Endothelial cell of umbilical vein (primary cell): ENCODE results near the gene TIMM23B. TPM values are rescaled to one million over a fixed set of nuclear protein-coding genes. Genes with fewer than 3 reads are reported as not detected.
"Not testable (repeated sequence)": the region's sequence is repeated elsewhere in the genome, so short reads cannot be mapped to it uniquely, and the experiment has no call there.

Experiments
- BruUV-seq: library from RNA; stranded (reverse); fragments of 400-500 nt; replicated peaks from 2 replicates; lab custom pipeline; 2021; lab: Mats Ljungman, UMichigan
- CTCF ChIA-PET: fragments of 300-600, 350-600 bp; sonication (Branson Sonifier 250); formaldehyde crosslinking; loops from one replicate; lab custom pipeline; 2021; ENCODE audit warnings: antibody characterized with exemption, inconsistent platforms; lab: Charles Lee
- POLR2A ChIA-PET: fragments of 300-600, 350-600 bp; sonication (Branson Sonifier 250); formaldehyde crosslinking; loops from one replicate; lab custom pipeline; 2021; ENCODE audit warnings: antibody characterized with exemption, inconsistent platforms; lab: Charles Lee
- DNase-seq: peaks from one replicate; pipeline ENCODE4 v3.0.0-alpha.2; 2011; ENCODE audit warnings: low read depth, low spot score
- FAIRE-seq: peaks from 2 replicates; lab custom pipeline; 2011; peaks lifted over from hg19 to GRCh38; lab: Jason Lieb, UNC
- H2AFZ ChIP-seq: 2 replicates; pipeline ENCODE4 v1.6.0; 2012; ENCODE audit warnings: low read depth, low read length, control low read depth, inconsistent platforms
- H3K27ac ChIP-seq: 2 replicates; pipeline ENCODE4 v1.5.1; 2011; ENCODE audit warnings: low read depth, mild to moderate bottlenecking, control low read depth, low read length, moderate library complexity; ENCODE audit not compliant: insufficient read depth
- H3K27me3 ChIP-seq, 2 experiments: 2 replicates each; pipeline versions ENCODE4 v1.6.0 to v1.6.1; 2011; ENCODE audit warnings: low read length in 2 of 2, mixed read lengths in 1 of 2; ENCODE audit not compliant: control insufficient read depth in 2 of 2, insufficient read depth in 2 of 2
- H3K36me3 ChIP-seq, 2 experiments: 2 replicates in 1 of 2; 3 replicates in 1 of 2; pipeline ENCODE4 v1.5.1; 2011; ENCODE audit warnings: low read length in 2 of 2, mild to moderate bottlenecking in 1 of 2, moderate library complexity in 1 of 2; ENCODE audit not compliant: control insufficient read depth in 2 of 2, insufficient read depth in 2 of 2; ENCODE audit errors: extremely low read depth in 1 of 2
- H3K4me1 ChIP-seq: 3 replicates; pipeline ENCODE4 v1.5.1; 2011; ENCODE audit warnings: mild to moderate bottlenecking, low read length; ENCODE audit not compliant: control insufficient read depth, insufficient read depth; ENCODE audit errors: extremely low read depth
- H3K4me2 ChIP-seq: 2 replicates; pipeline ENCODE4 v1.6.1; 2011; ENCODE audit warnings: low read length, control low read depth, mixed read lengths; ENCODE audit not compliant: insufficient read depth
- H3K4me3 ChIP-seq, 3 experiments: fragments of 200-600 bp in 1 of 3; sonication (generic), shearing (Covaris generic) in 1 of 3; replicated peaks in 1 of 3; 2 replicates each; pipeline ENCODE4 v1.5.1; 2011 to 2016; ENCODE audit warnings: control low read depth in 3 of 3, low read length in 3 of 3, mild to moderate bottlenecking in 2 of 3, inconsistent platforms in 1 of 3, low read depth in 1 of 3, moderate library complexity in 1 of 3; ENCODE audit not compliant: insufficient read depth in 1 of 3
- H3K79me2 ChIP-seq: 2 replicates; pipeline ENCODE4 v1.6.0; 2012; ENCODE audit warnings: low read length, inconsistent platforms; ENCODE audit not compliant: control insufficient read depth, insufficient read depth
- H3K9ac ChIP-seq: replicated peaks from 2 replicates; pipeline ENCODE3; 2011; ENCODE audit warnings: low read length, control low read depth; ENCODE audit not compliant: insufficient read depth; ENCODE audit errors: extremely low read depth
- H3K9me1 ChIP-seq: replicated peaks from 3 replicates; pipeline ENCODE4 v1.6.0; 2011; ENCODE audit warnings: mild to moderate bottlenecking, low read length; ENCODE audit not compliant: control insufficient read depth, insufficient read depth; ENCODE audit errors: extremely low read depth
- H3K9me3 ChIP-seq: replicated peaks from 2 replicates; pipeline ENCODE4 v1.5.1; 2012; ENCODE audit warnings: low read length, inconsistent platforms; ENCODE audit not compliant: control insufficient read depth, insufficient read depth
- H4K20me1 ChIP-seq: replicated peaks from 2 replicates; pipeline ENCODE3; 2011; ENCODE audit warnings: mild to moderate bottlenecking, low read length; ENCODE audit not compliant: control insufficient read depth, insufficient read depth; ENCODE audit errors: extremely low read depth
- dilution Hi-C: fragments of 300-500 bp; cut with MboI; formaldehyde crosslinking; loops from one replicate; pipeline ENCODE4 v1.15.0; 2019; ENCODE audit warnings: low sequenced_read_pairs; ENCODE audit not compliant: extremely low pct_ligation_motif_present
- intact Hi-C: fragments of 100-400 bp; cut with micrococcal nuclease; formaldehyde crosslinking; loops from one replicate; pipeline ENCODE4 v1.10.0; 2022
- polyA plus RNA-seq, 4 experiments: library from polyadenylated mRNA; depleted of rRNA in 3 of 4; stranded (reverse) in 3 of 4; unstranded in 1 of 4; fragments of >200 nt; gene quantifications; 2 replicates each; pipeline versions ENCODE4 v1.2.1 to v1.2.3, GENCODE V29; 2011 to 2012; ENCODE audit warnings: missing spikeins in 1 of 4
- total RNA-seq: library from RNA; stranded (reverse); gene quantifications from 2 replicates; pipeline ENCODE4 v1.2.3, GENCODE V29; 2021

The TIMM23B gene
- total and polyA plus RNA-seq, 2 donors (not counting 3 experiments of a cell fraction or from before 2014, with no cell fraction given): 14.4 to 18.7 TPM

DNA sequence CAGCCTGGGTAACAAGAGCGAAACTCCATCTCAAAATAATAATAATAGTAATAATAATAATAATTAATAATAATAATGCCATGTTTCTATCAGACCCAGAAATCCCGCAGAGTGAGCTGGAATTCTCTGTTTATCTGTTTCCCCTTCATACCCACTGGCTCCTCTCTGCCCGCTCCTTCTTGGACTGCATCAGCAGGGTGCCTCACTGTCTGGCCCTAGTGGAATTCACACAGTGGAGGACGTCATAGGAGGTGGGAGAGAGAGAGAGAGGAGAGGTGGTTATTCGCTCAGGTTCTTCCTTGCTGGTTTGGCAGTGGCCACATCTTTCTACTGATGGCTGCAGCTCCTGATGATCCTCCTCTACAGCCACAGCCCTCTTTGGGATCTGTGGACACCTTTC is 75.1 kb downstream of the TIMM23B start:
- H3K4me2 ChIP-seq, H4K20me1 ChIP-seq, H3K27me3 ChIP-seq, H3K9me1 ChIP-seq, intact Hi-C loops, H3K79me2 ChIP-seq, H3K4me3 ChIP-seq, H3K9me3 ChIP-seq, POLR2A ChIA-PET, CTCF ChIA-PET, H3K27ac ChIP-seq, H3K9ac ChIP-seq, H3K36me3 ChIP-seq, dilution Hi-C loops, H2AFZ ChIP-seq, H3K4me1 ChIP-seq, BruUV-seq, FAIRE-seq, DNase-seq: not testable (repeated sequence)

DNA sequence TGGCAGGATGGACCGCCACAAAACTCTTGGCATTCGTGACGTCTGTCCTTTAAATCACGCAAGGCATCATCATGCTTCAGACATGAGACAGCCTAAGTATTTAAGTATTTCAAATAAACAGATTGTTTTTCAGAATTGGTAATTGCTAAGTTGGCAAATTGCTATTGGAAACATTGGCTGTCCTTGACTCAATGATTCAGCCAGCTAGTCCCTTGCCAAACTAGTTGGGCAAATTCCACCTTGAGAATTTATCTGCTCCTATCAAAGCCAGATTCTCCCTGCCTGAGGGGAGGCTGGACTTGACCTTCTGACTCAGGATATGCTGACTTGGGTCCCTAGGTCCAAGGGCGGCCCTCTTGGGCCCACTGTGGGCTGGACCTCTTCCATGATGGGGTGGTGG is 75.8 kb downstream of the TIMM23B start:
- H3K4me1 ChIP-seq, DNase-seq, H2AFZ ChIP-seq, H3K27ac ChIP-seq, POLR2A ChIA-PET, H3K36me3 ChIP-seq, dilution Hi-C loops, H4K20me1 ChIP-seq, H3K27me3 ChIP-seq, H3K9me1 ChIP-seq, H3K9me3 ChIP-seq, BruUV-seq, intact Hi-C loops, CTCF ChIA-PET, H3K4me2 ChIP-seq, H3K4me3 ChIP-seq, FAIRE-seq, H3K9ac ChIP-seq, H3K79me2 ChIP-seq: not testable (repeated sequence)

DNA sequence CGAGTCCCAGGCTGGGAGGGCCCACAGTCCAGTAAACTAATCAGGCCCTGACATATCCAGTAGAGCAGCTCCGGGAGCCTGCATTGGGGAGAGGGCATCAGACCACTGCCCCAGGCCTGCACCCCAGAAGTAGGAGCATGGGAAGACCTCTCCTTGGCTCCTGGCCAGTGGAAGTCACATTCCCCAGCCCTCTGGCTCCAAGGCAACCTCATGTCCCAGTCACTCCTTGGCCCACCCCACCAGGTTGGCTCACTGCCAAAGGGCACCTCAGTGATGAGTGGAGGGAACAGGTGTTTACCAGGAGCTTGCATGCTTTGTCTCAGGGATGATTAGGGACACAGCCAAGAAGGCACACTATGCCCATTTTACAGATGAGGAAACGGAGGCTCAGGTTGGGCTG is 77.4 kb downstream of the TIMM23B start:
- H3K27ac ChIP-seq, dilution Hi-C loops, H3K79me2 ChIP-seq, FAIRE-seq, H4K20me1 ChIP-seq, H3K9me3 ChIP-seq, H3K27me3 ChIP-seq, BruUV-seq, H2AFZ ChIP-seq, intact Hi-C loops, DNase-seq, H3K9ac ChIP-seq, H3K4me3 ChIP-seq, H3K4me1 ChIP-seq, POLR2A ChIA-PET, CTCF ChIA-PET, H3K36me3 ChIP-seq, H3K9me1 ChIP-seq, H3K4me2 ChIP-seq: not testable (repeated sequence)

DNA sequence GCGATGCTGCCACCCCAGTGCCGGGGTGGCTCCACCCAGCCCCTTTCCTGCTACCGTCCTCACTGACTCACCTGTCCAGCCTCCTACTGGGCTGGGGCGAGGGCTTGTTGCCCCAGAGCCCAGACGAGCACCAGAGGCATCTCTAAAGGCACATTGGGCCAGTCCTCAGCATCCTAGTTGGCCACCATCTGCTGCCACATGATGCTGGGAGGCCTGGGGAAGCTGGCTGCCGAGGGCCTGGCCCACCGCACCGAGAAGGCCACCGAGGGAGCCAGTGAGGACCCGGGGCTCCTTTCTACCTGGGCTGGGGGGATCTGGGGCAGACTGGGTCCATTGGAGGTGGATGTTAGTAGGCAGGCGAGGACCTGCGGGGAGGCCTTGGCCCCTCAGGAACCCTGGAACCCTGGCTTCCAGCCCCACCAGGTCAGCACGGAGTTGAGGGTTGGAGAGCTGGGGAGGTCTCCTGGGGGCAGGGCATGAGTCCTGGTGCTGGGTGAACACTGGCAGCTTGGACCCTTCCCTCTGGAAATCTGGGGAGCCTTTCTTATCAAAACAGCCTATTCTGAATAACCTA is 78.7 kb downstream of the TIMM23B start:
- H3K9ac ChIP-seq, DNase-seq, H3K4me1 ChIP-seq, H3K27ac ChIP-seq, intact Hi-C loops, H3K4me3 ChIP-seq, H2AFZ ChIP-seq, H3K4me2 ChIP-seq, H3K9me1 ChIP-seq, POLR2A ChIA-PET, BruUV-seq, FAIRE-seq, CTCF ChIA-PET, H3K27me3 ChIP-seq, H3K36me3 ChIP-seq, H4K20me1 ChIP-seq, H3K9me3 ChIP-seq, H3K79me2 ChIP-seq, dilution Hi-C loops: not testable (repeated sequence)
